Esophagus muscularis mucosa (tissue), 4 donors: ENCODE data around the gene KLC1. TPM values are rescaled to one million over a fixed set of nuclear protein-coding genes. Genes with fewer than 3 reads are reported as not detected.

Experiments
- DNase-seq: peaks from one replicate; pipeline ENCODE4 v3.0.0-alpha.2; 2017; ENCODE audit errors: extremely low spot score
- H3K27ac ChIP-seq, 4 donors: fragments of 200-600 bp; sonication (generic); replicated peaks in 1 of 4; 1 replicate in 3 of 4; 2 replicates in 1 of 4; pipeline ENCODE4 v1.5.1; 2016 to 2019; ENCODE audit warnings: mild to moderate bottlenecking in 1 of 4
- H3K27me3 ChIP-seq, 4 donors: fragments of 200-600 bp; sonication (generic); one replicate each; pipeline versions ENCODE4 v1.5.1 to v1.6.0; 2016 to 2019
- H3K36me3 ChIP-seq, 4 donors: fragments of 200-600 bp; sonication (generic); one replicate each; pipeline ENCODE4 v1.5.1; 2016 to 2019
- H3K4me1 ChIP-seq, 4 donors: fragments of 200-600 bp; sonication (generic); one replicate each; pipeline ENCODE4 v1.5.1; 2016 to 2019
- H3K4me3 ChIP-seq, 4 donors: fragments of 200-600 bp; sonication (generic); 1 replicate in 2 of 4; 2 replicates in 2 of 4; pipeline ENCODE4 v1.5.1; 2016 to 2019; ENCODE audit warnings: mild to moderate bottlenecking in 4 of 4, moderate library complexity in 1 of 4
- H3K9me3 ChIP-seq, 4 donors: fragments of 200-600 bp; sonication (generic); 1 replicate in 3 of 4; 2 replicates in 1 of 4; pipeline ENCODE4 v1.5.1; 2016 to 2019
- EP300 ChIP-seq: sonication (generic); formaldehyde crosslinking; IDR thresholded peaks from one replicate; pipeline ENCODE4 v1.6.1; 2017; ENCODE audit warnings: antibody characterized with exemption
- POLR2A ChIP-seq: fragments of 450-650 bp; IDR thresholded peaks from one replicate; pipeline ENCODE4 v1.6.1; 2017; ENCODE audit warnings: antibody characterized with exemption, moderate library complexity, mild to moderate bottlenecking, low read depth
- POLR2AphosphoS5 ChIP-seq, 2 donors: sonication (generic); formaldehyde crosslinking; IDR thresholded peaks; one replicate each; pipeline ENCODE4 v1.6.1; 2017; ENCODE audit warnings: antibody characterized with exemption in 2 of 2
- WGBS: methylation state at CpG from one replicate; pipeline ENCODE4 v1.1.5; 2018; 5-methylcytosine and 5-hydroxymethylcytosine counted together
- intact Hi-C: fragments of 100-400 bp; cut with DNase I; formaldehyde crosslinking; loops from one replicate; pipeline ENCODE4 v1.15.1; 2023
- total RNA-seq, 4 donors: library from RNA; depleted of rRNA; stranded (reverse); fragments of >200 nt; gene quantifications; one replicate each; pipeline versions ENCODE4 v1.1.0 to v1.2.1, GENCODE V29; 2016
- TF ChIP-seq, protein P1 (sequence below), 3 experiments: fragments of 200-600 bp in 2 of 3; fragments of 450-650 bp in 1 of 3; sonication (generic) in 2 of 3; IDR thresholded peaks; one replicate each; pipeline ENCODE4 v1.5.1; 2017 to 2019; ENCODE audit warnings: antibody characterized with exemption in 3 of 3, mild to moderate bottlenecking in 2 of 3, moderate library complexity in 1 of 3

Gene KLC1
- total RNA-seq, 4 donors from 2014 or later = 285 to 343 (median 312) TPM

- 83% methylated on average over 10 of the region's 17 CpGs for WGBS
- Histone ChIP-seq H3K27me3 (no peaks in the 10 kb centered on the region), H3K4me3 (no peak overlapping the region), H3K36me3 (no peaks in the 10 kb centered on the region), H3K9me3 (peaks cover 0 to 3% (median 1%) of the 10 kb centered on the region in 4 donors), H3K27ac (no peak overlapping the region), H3K4me1 (no peaks in the 10 kb centered on the region)
- no peak for DNase-seq
- TF ChIP-seq POLR2A (no peak), POLR2AphosphoS5 (IDR thresholded peaks at IDR 0.05) (no peak), EP300 (no peak)
- TF ChIP-seq, protein P1, sequence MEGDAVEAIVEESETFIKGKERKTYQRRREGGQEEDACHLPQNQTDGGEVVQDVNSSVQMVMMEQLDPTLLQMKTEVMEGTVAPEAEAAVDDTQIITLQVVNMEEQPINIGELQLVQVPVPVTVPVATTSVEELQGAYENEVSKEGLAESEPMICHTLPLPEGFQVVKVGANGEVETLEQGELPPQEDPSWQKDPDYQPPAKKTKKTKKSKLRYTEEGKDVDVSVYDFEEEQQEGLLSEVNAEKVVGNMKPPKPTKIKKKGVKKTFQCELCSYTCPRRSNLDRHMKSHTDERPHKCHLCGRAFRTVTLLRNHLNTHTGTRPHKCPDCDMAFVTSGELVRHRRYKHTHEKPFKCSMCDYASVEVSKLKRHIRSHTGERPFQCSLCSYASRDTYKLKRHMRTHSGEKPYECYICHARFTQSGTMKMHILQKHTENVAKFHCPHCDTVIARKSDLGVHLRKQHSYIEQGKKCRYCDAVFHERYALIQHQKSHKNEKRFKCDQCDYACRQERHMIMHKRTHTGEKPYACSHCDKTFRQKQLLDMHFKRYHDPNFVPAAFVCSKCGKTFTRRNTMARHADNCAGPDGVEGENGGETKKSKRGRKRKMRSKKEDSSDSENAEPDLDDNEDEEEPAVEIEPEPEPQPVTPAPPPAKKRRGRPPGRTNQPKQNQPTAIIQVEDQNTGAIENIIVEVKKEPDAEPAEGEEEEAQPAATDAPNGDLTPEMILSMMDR (IDR thresholded peaks at IDR 0.05) = no peak
- intact Hi-C loops = no loop called here
Observed at GRCh38 chr14:103616635-103617300, 12.2 kb upstream of the KLC1 start.

GRCh38 chr14:103619057-103619456 lies 10.0 kb upstream of the KLC1 start:
- DNase-seq = no peak
- H3K4me1 ChIP-seq = peaks cover 4 to 9% (median 6%) of the 10 kb centered on the region in 4 donors
- no peaks in the 10 kb centered on the region for H3K27me3 ChIP-seq
- no peaks in the 10 kb centered on the region for H3K36me3 ChIP-seq
- no peak overlapping the region for H3K4me3 ChIP-seq
- intact Hi-C loops = no loop called here
- TF ChIP-seq, protein P1 (IDR thresholded peaks at IDR 0.05) = no peak
- TF ChIP-seq POLR2AphosphoS5 (IDR thresholded peaks at IDR 0.05) (no peak), POLR2A (no peak), EP300 (no peak)
- WGBS = 78% methylated on average over 5 of the region's 5 CpGs
- H3K27ac ChIP-seq = no peak overlapping the region
- H3K9me3 ChIP-seq = no peaks in the 10 kb centered on the region

DNA sequence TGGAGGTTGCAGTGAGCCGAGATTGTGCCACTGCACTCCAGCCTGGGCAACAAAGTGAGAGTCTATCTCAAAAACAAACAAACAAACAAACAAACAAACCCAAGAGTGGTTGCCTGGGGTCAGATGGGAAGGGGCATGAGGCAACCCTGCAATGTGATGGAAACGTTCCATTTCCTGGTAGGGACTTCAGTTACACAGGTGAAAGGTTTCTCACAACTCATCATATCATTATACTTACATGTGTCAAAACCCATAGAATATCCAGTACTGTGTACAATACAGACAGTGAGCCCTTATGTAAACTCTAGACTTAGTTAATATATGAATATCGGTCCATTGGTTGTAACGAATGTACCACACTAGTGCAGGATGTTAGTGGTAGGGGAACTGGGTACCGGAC lies 7.2 kb upstream of the KLC1 start:
- intact Hi-C loops = no loop called here
- H3K9me3 ChIP-seq = no peaks in the 10 kb centered on the region
- TF ChIP-seq, protein P1 (IDR thresholded peaks at IDR 0.05) = no peak
- TF ChIP-seq POLR2AphosphoS5 (IDR thresholded peaks at IDR 0.05) = no peak
- TF ChIP-seq EP300 = no peak
- TF ChIP-seq POLR2A = no peak
- no peak overlapping the region for H3K4me3 ChIP-seq
- peaks cover 19 to 24% (median 22%) of the 10 kb centered on the region in 4 donors for H3K4me1 ChIP-seq
- no peaks in the 10 kb centered on the region for H3K27me3 ChIP-seq
- H3K36me3 ChIP-seq = no peaks in the 10 kb centered on the region
- WGBS = 88% methylated on average over 5 of the region's 5 CpGs
- DNase-seq = no peak
- H3K27ac ChIP-seq = no peak overlapping the region

- 90% methylated on average over 4 of the region's 4 CpGs for WGBS
- Histone ChIP-seq H3K9me3 (no peaks in the 10 kb centered on the region), H3K4me1 (peaks cover 30 to 33% (median 32%) of the 10 kb centered on the region in 4 donors), H3K27me3 (no peaks in the 10 kb centered on the region), H3K36me3 (no peaks in the 10 kb centered on the region), H3K4me3 (no peak overlapping the region), H3K27ac (no peak overlapping the region)
- TF ChIP-seq, protein P1 (IDR thresholded peaks at IDR 0.05) = no peak
- TF ChIP-seq EP300 (no peak), POLR2AphosphoS5 (IDR thresholded peaks at IDR 0.05) (no peak), POLR2A (no peak)
- no peak for DNase-seq
- intact Hi-C loops = no loop called here
Observed at GRCh38 chr14:103623308-103623707, 5.7 kb upstream of the KLC1 start.
